Endothelial cell of hepatic sinusoid (primary cell): ENCODE results near the gene CDC73.
"Not testable (repeated sequence)": the region's sequence is repeated elsewhere in the genome, so short reads cannot be mapped to it uniquely, and the experiment has no call there.

ENCODE experiments used
- in situ Hi-C: cut with HindIII; loops from 2 replicates; pipeline ENCODE4 v1.10.0; 2017; ENCODE audit warnings: low sequenced_read_pairs

The CDC73 gene

DNA sequence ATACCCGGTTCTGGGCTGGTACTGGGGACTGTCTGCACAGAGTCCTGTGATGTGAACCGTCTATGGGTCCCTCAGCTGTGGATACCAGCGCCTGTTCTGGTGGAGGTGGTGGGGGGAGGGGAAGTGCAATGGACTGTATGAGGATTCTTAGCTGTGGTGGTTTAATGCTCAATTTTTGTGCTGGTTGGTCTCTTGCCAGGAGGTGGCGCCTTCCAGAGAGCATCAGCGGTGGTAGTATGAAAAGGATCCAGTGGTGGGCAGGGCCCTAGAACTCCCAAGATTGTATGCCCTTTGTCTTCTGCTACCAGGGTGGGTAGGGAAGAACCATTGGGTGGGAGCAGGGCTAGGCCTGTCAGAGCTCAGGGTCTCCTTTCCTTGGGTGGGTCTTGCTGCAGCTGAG is 153.9 kb downstream of the CDC73 start:
- in situ Hi-C loops = no loop called here

DNA sequence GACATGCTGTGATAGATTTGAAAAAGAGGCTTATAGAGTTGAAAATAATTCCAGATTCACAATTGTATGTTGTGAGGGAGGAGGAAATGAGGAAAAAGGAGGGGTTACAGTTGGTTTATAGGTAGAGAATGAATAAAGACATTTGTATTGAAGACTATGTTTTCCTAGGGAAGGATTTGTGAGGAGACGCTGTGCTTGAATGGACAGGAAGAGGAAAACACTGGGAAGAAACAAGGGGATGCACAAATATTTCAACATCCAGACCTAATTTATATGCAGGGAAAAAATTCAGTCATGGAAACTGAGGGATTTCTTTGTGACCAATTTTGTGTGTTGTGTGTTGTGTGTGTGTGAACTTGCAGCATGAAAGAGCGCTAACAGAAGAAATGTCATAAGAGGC is 157.1 kb downstream of the CDC73 start:
- in situ Hi-C loops = no loop called here

DNA sequence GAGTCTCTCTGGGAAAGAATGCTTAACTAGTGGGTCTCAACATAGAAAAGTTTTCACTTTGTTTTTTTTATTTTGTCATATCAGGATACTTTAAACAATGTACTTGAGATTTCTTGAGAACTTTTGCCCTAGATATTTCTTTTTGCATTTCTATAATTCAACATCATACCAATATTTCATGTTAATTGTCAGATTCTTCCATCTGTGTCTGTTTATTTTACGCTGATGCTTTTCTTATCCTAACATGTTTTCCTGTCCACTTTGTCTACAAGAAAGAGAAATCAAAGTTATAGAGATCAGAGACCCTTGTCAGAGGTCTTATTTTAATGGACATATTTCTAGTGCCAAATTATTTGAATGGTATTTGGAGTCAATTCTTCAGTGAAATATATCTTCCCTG is 160.1 kb downstream of the CDC73 start:
- in situ Hi-C loops = no loop called here

DNA sequence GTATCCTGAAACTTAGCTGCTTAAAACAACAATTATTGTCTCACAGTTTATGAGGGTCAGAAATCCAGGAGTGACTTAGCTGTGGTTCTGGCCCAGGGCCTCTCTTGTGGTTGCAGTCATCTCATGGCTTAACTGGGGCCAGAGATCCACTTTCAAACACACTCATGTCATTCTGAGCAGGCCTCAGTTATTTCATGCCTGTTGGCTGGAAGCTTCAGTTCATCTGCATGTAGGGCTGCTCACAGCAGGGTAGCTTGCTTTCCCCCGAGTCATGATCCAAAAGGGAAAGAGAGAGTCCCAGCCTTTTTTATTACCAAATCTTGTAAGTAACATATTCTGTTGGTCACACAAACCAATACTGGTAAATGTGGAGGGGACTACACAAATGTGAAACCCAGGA is 161.2 kb downstream of the CDC73 start:
- in situ Hi-C loops = no loop called here

DNA sequence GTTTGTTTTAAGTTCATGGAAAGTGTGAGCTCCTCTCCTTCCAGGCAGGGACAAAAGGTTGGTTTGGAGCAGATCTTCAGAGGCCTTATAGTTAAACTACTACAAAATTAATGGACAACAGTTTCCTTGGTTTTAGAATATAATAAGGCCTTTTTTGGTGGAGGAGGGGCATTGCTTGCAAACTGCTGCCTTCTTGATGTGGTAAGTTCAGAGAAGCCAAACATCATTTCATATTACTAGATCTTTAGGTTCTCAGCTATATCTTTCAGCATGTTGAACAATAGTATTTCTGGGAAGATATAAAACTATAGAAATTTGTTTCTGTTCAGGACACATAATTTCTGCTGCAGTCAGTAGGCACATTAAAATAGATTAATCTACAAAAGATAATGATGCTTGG is 162.4 kb downstream of the CDC73 start:
- in situ Hi-C loops = no loop called here

DNA sequence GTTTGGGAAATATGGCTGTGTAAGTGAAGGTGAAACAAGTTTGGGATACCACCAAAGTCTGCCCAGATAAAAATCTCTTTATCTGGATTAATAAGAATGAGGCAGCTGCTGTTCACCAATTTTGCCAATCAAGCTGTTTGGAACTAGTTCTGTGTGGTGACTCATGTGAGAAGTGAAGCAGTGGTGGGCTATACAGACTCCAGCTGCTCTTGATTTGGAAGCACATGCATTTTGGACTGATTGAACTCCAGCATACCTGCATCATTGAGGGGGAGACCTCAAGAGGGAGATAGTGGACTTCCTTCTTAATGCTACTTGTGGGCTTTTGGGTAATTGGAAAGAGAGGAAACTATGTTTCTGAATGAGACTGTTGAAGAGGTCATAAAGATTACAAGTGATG is 163.8 kb downstream of the CDC73 start:
- in situ Hi-C loops = no loop called here

DNA sequence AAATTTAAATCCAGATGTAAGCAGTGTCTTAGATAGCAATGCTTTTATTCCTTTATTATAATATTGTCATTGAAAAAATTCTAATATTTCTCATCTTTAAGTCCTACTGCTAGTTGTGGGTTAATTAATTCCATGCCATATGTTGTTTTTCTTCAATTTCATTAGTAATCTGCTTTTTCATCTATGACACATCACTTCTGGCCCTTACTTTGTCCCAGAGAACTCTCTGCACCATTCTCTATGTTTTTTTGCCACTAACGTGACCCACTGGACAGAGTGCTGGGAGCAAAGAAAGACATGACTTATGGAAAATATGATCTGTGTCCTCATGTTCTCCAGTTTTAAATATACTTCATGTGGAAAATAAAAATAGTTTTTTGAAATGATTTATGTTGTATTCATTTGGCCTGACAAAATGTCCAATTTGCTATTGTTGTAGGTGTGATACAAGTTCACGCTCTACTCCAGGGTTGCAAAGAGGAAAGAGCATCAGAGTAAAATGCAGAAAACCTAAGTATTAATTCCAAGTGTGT is 166.8 kb downstream of the CDC73 start:
- in situ Hi-C loops = not testable (repeated sequence)

DNA sequence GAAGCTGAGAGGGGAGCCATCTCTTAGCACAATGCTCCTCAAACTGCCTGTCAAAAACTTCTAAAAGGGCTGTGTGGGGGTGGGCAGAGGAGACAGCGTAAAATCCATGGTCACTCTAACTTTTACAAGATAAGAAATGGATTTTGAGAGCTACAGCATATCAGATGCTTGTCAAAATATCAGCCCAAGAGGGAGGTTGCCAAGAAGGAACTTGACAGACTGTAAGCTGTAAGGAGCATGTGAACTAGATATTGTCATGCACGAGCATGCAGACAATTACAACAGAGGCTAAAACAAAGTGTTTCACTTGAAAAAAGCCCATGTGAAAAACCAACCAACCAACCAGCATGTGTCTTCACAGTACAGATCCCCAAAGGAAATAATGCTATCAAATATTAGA is 171.9 kb downstream of the CDC73 start:
- in situ Hi-C loops = no loop called here

DNA sequence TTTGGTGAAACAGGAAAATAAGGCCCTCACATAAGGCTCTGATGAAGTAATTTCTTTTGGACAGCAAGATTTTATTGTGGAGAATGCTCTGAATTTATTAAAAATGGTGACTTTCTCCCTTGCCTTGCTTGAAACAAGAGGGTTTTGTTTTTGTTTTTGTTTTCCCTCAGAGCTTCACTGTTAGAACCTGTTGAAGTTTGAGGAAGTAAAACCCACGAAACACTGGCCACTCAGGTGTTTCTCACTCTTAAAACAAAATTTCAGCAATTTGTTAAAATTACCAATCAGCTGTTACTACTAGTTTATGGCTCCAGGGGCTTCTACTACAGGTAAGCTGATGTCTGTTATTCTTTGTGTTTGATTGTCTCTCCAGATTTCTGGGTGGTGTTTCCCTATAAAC is 177.2 kb downstream of the CDC73 start:
- in situ Hi-C loops = no loop called here

DNA sequence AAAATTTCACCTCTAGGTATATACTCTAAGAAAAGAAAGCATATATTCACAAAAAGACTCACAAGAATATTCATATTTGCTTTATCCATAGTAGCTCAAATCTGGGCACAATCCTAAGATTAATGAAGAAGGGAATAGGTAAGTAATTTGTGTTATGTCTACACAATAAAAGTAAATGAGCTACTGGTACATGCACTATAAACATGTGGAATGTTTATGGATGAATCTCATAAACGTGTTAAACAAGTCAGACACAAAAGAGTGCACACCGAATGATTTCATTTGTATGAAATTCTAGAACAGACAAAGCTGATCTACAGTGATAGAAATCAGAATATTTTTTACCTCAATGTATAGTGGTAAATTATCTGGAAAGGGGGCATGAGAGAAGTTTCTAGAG is 179.9 kb downstream of the CDC73 start:
- in situ Hi-C loops = no loop called here

DNA sequence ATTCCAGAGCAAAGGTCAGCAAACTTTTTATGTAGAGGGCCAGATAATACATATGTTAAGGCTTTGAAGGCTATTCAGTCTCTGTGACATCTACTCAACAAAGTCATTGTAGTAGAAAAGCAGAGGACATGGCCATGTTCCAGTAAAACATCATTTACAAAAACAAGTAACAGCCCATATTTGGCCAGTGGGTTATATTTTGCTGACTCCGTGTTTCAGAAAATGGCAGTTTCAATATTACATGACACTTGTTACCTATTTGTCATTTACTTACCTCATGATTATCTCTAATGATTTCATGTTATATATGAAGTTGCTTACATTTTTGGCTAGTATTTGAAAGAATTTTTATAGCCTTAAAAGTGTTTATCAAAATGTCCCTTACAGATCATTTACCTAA is 182.0 kb downstream of the CDC73 start:
- in situ Hi-C loops = no loop called here
